ENCODE data around the gene POLRMT.
"Not testable (repeated sequence)": the region's sequence is repeated elsewhere in the genome, so short reads cannot be mapped to it uniquely, and the experiment has no call there.

The POLRMT gene

DNA sequence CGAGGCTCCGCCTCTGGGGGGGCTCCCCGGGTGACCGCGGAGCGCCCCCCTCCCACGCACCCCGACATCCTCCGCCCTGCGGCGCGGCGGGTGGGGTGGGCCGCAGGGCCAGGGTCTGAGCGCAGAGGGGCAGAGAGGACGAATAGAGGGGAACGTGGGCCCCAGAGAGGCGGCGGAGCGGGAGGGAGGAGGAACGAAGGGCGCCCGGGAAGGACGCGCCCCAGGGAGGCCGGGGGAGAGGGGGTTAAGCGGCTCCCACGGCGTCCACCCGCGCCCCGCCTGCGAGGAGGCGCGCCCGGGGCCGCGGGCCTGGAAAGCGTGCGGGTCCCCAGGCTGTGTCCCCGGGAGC, 42.6 kb downstream of the POLRMT start:
- DNase-seq, result no peak

DNA sequence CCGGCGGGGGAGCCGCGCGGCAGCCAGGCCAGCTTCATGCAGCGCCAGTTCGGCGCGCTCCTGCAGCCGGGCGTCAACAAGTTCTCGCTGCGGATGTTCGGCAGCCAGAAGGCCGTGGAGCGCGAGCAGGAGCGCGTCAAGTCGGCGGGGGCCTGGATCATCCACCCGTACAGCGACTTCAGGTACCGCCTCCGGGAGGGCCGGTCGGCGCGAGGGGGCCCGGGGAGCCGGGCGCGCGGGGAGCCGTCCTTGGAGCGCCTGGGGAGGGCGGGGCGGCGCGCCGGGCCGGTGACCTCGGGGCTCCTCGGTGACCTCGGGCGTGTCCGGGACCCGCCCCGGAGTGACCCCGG, 43.0 kb downstream of the POLRMT start:
- peak in 4 of 6 experiments; percentile 10 to 34 (median 22) for DNase-seq

DNA sequence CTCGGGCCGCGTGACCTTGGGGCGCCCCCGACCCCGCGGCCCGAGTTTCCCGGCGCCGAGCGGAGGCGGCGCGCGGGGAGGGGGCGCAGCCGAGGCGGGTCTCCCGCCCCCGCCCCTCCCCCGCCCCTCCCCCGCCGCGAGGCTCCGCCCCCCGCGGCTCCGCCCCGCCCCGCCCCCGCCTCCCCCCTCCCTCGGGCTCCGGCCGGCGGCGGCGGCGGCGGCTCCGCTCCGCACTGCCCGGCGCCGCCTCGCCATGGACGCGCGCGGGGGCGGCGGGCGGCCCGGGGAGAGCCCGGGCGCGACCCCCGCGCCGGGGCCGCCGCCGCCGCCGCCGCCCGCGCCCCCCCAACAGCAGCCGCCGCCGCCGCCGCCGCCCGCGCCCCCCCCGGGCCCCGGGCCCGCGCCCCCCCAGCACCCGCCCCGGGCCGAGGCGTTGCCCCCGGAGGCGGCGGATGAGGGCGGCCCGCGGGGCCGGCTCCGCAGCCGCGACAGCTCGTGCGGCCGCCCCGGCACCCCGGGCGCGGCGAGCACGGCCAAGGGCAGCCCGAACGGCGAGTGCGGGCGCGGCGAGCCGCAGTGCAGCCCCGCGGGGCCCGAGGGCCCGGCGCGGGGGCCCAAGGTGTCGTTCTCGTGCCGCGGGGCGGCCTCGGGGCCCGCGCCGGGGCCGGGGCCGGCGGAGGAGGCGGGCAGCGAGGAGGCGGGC, 43.5 kb downstream of the POLRMT start, which contains the start of gene HCN2:
TSS of gene HCN2 (plus strand) at position 189 of the 703 bp plus-strand sequence. CDS start at position 254, 65 bp downstream.
- DNase-seq, result no peak

DNA sequence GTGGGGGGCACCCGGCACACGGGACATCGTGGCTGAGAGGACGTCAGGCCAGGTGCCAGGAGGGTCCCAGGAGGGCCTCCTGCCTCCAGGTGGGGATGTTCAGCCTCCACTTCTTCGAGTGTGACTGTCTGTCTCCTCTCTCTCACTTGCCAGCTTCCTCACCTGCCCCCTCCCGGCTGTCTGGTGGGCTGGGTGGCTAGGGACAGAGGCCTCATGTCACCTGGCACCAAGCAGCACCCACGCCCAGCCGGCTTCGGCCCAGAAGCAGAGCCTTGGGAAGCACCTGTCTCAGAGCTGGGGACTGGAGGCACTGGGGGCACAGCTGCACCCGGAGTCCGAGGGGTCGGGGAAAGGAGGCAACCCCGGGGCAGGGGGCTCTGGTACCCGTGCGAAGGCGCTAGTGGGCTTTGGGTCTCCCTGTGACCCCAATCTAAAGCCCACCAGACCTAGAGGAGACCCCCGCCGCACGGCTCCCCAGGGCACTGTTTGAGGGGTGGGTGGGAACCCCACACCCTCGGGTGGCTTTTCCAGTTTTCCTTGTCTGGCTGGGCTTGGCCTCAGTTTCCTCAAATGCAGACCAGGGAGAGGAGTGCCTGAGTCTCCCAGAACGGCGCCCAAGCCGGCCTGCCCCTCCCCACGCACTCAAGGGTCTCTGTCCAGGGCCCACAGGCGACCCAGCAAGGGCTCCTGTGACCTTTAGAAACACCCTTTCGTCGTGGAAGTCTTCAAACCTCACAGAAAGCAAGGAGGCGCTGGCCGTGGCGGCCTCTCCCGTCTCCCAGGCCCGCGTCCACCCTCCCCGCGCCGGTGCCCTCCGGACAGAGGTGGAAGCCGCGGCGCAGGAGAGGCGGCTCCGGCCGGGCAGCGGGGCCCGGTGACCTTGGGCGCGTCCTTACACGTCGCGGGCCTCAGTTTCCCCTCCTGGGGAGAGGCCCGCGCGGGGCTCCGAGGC, 44.3 kb downstream of the POLRMT start:
- peak in 2 of 6 experiments; percentile 38 to 43 for DNase-seq

DNA sequence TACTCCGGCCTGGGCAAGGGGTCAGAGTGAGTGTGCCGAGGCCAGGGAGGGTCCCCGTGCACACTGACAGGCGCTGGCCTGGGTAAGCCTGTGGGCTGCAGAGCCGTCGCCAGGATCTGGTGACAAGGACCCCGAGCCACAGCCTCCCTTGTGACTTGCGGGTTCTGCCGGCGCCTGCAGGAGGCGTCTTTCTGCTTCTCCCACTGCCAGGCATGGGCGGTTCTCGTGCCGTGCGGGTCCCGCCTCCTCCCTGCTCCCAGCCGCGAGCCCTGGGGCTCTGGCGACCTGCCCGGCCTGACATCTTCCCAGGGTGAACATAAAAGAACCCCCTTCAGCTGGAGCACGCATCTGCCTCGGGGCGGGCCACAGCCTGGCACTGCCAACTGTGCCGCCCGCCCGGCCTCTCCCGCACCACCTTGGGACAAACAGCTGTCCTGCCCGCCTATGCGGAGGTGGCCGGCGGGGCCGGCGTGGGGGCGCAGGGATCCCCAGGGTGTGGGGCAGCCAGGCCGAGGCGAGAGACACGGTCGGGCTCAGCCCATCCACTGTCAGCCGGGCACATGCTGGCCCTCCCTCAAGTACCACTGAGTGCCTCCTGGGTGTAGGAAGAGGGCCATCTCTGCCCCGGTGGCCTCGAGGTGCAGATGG, 45.1 kb downstream of the POLRMT start:
- peak; percentile 21 to 65 (median 52) for DNase-seq

DNA sequence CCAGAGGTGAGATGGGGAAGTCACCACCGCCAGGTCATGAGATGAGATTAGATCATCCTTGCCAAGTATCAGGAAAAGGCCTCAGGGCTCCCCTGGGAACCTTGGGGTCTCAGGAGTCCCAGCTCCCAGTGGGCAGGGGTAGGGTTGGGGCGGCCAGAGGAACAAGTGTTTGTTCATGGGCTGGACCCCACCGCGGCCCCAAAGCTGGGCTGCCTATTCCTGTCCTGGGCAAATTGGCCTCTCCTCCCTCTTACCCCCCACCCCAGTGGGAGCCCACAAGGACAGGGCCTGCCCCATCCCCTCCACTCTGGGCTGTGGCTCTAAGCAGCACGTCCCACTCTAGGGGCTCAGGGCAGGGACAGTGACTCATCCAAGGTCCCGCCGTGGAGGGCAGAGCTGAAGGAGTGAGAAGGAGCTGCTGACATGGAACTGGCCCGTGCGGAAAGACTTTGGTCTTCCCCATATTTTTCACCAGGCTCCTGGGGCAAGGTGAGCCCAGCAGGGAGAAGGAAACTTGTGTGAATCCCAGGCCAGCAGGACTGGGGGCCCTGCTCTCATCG, 47.7 kb downstream of the POLRMT start:
- no peak for DNase-seq

DNA sequence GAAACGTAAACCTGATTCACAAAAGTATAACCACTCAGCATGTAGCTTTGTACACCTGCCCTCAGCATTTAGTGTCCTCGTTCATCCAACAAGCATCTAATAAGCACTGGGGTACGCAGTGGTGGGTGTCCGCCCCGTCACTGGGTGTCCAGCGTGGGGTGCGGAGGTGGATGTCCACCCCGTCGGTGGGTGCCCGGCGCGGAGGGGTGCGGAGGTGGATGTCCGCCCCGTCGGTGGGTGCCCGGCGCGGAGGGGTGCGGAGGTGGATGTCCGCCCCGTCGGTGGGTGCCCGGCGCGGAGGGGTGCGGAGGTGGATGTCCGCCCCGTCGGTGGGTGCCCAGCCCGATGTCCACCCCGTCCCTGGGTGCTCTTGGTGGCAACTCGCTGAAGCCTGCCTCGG, 48.2 kb downstream of the POLRMT start:
- DNase-seq, result not testable (repeated sequence)

DNA sequence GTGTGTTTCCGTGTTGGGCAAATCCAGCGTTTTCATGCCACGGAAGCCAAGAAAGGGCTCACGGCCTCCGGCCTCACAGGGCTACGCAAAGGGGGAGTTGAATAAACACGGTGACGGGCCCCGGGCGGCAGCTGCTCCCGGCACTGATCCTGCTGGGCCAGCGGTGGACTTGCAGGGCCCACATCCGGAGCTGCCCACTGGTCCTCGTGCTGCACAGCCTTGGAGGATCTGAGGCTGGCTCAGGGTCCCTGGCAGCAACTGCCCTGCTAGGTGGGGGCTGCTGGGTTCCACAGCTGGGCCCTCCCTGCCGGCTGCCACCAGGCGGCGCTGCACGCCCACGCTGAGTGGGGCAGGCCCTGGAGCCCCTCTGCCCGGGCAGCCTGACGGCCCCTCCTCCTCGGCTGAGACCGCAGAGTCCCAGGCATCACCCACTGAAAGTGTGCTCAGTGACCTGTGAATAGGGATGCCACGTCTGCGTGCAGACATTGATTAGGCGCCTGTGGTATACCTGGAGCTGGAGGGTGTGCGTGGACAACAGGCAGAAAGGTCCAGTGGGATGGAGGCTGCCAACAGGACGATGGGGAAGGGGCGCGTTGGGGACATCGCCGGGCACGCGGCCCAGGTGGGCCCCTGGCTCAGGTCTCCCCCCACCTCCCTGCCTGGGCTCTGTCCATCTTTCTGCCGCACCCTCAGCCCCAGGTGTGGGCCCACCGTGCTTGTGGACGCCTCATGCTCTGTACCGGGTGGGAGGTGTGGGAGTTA, 48.9 kb downstream of the POLRMT start:
- DNase-seq, result peak in 5 of 6 experiments; percentile 43 to 72 (median 57)

DNA sequence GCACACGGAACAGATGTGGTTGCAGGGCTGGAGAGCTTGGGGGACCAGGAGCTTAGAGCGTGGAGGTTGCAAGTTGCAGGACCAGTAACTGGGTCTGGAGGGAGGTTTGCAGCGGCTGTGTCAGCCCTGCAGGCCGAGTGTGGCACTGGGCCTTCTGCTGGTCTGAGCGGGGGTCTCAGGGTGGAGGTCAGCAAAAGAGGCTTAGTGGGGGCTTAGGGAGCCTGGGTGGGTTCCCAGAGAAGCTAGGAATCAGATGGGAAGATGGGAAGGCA, 49.4 kb downstream of the POLRMT start:
- no peak for DNase-seq

DNA sequence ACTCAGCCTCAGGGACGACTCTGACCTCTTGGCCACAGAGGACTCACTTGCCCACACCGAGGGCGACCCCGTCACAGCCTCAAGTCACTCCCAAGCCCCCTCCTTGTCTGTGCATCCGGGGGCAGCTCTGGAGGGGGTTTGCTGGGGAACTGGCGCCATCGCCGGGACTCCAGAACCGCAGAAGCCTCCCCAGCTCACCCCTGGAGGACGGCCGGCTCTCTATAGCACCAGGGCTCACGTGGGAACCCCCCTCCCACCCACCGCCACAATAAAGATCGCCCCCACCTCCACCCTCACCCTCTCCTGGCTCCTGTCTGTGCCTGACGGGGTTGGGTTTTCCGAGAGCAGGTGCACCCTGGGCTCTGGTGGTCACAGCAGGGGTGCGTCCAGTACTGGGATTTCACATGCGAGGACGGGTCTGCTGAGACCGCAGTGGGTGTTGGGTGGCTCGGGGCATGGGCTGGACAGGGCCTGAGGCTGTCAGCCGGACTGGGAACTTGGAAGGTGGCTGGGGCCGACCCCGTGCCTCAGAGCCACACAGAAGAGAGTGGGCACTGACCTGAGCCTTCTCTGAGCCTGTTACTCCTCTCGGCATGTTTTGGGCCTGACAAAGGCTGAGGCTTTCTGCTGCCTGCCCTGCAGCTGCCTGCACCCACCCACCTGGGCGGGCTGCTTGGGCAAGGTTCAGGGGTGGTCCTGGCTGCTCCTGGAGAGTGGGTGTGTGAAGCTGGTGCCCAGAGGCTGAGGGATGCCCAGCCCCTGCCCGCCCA, 50.0 kb downstream of the POLRMT start:
- DNase-seq, result no peak

DNA sequence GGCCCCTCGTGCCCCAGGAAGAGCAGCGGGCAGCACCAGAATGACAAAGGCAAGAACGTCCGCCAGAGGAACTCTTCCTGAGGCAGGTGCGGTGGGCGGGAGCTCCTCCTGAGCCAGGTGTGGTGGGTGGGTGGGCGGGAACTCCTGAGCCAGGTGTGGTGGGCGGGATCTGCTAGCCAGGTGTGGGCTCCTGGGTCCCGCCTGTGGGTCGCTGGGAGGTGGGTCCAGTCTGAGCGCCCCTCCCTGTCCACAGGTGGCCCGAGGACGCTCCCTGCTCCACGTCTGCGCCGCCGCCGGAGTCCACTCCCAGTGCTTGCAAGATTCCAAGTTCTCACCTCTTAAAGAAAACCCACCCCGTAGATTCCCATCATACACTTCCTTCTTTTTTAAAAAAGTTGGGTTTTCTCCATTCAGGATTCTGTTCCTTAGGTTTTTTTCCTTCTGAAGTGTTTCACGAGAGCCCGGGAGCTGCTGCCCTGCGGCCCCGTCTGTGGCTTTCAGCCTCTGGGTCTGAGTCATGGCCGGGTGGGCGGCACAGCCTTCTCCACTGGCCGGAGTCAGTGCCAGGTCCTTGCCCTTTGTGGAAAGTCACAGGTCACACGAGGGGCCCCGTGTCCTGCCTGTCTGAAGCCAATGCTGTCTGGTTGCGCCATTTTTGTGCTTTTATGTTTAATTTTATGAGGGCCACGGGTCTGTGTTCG, 50.7 kb downstream of the POLRMT start:
- no peak for DNase-seq

DNA sequence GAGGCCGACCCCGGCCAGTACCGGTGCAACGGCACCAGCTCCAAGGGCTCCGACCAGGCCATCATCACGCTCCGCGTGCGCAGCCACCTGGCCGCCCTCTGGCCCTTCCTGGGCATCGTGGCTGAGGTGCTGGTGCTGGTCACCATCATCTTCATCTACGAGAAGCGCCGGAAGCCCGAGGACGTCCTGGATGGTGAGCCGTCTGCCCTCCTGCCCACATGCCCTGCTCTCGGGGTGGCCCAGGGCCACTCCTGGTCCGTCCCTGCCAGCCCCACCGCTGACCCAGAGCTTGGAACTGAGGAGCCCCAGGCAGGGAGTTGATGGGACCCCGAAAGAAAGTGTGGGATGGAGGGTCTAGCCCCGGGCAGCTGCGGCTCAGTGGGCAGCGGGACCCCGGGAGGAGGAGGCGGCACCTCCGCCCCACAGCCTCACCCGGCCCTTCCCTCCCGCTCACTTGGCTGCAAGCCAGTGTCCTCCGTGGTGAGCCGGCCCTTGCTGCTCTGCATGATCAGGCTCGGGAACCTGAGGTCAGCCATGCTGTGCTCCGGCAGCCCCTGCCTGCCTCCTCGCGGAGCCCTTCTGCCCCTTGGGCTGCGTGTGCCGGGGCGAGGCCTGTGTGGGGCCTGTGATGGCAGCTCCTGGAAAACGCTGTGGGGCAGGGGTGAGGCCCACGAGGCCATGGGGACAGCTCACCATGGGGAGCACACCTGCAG, 51.8 kb downstream of the POLRMT start:
- DNase-seq, result no peak

DNA sequence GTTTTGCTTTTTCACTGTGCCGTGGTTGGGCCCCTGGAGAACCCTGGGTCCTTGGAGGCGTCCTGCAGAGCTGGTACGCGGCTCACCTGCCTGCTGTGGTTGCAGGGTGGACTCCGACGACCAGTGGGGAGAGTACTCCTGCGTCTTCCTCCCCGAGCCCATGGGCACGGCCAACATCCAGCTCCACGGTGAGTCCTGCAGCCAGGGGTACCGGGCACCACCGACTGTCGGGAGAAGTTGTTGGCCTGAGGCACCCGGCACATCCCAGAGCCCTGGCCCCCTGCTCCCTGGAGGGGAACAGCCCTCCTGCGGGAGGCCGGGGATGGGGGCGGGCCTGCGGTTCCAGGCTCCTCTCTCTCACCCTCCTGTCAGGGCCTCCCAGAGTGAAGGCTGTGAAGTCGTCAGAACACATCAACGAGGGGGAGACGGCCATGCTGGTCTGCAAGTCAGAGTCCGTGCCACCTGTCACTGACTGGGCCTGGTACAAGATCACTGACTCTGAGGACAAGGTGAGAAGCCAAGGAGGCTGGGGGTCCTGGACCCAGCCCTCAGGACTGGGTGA, 53.0 kb downstream of the POLRMT start:
- DNase-seq, result no peak

DNA sequence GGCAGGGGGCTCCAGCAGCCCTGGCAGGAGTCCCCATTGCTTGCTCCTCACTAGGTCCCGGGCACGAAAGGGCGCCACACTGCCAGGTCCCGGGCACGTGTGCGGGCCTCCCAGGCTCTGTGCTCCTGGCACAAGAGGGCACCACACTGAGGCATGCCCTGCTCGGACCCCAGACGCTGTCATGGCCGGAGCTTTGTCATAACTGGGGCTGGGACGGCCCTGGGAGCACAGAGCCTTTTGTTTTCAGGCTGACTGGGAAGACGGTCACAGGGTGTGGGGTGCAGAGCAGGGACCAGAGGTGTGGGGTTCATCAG, 53.5 kb downstream of the POLRMT start:
- no peak for DNase-seq

DNA sequence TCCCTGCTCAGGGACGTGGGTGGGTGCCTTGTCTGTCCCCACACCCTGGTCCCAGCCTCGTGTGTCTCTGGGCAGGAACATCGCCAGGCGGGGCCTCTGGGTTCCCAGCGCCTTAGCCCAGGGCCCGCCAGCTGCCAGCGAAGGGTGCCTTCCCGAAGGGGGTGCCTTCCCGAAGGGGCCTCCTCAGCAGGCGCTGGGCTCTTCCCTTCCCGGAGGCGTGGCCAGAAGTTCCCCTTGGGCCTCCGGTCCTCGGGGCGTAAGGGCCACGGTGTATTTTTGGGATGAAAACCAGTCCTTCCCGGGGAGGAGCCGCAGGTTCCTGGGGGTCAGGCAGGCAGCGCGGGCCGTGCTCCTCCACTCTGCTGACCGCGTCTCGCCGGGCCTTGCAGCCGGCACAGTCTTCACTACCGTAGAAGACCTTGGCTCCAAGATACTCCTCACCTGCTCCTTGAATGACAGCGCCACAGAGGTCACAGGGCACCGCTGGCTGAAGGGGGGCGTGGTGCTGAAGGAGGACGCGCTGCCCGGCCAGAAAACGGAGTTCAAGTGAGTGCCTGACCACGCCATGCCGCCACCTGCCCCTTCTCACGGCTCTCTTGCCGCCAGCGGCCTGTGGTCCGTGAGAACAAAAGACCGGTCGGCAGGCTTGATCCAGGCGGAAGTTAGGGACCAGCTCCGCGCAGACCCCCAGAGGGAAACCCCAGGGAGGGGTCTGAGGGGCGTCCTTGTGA, 54.1 kb downstream of the POLRMT start:
- no peak for DNase-seq

DNA sequence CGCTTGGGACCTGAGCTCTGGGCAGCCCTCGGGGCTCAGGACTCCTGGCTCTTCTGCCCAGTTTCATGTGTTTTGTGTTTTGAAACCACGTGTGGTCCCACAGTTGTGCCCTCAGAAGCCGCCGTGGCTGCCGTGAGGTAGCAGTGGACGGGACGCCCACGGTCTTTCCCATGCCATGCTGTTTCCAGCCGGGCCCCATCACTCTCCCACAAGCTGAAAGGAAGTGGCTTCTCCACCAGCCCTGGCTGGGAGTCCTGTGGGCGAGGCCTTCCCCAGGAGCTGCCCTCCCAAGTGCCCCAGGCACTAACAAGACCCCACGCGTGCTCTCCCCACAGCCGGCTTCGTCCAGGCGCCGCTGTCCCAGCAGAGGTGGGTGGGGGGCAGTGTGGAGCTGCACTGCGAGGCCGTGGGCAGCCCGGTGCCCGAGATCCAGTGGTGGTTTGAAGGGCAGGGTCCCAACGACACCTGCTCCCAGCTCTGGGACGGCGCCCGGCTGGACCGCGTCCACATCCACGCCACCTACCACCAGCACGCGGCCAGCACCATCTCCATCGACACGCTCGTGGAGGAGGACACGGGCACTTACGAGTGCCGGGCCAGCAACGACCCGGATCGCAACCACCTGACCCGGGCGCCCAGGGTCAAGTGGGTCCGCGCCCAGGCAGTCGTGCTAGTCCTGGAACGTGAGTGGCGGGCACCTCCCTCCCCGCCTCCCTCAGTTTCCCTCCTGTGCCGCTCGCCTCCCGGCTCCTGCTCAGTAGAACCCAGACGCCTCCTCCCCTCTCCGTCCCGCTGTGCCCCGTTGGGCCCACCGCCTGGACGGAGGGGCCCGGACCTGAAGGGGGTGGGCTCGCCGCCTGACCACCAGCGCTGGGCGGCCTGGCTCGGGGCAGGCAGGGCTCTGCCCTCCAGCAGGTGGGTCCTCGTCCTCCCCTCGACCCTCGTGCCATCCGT, 55.6 kb downstream of the POLRMT start:
- no peak for DNase-seq

DNA sequence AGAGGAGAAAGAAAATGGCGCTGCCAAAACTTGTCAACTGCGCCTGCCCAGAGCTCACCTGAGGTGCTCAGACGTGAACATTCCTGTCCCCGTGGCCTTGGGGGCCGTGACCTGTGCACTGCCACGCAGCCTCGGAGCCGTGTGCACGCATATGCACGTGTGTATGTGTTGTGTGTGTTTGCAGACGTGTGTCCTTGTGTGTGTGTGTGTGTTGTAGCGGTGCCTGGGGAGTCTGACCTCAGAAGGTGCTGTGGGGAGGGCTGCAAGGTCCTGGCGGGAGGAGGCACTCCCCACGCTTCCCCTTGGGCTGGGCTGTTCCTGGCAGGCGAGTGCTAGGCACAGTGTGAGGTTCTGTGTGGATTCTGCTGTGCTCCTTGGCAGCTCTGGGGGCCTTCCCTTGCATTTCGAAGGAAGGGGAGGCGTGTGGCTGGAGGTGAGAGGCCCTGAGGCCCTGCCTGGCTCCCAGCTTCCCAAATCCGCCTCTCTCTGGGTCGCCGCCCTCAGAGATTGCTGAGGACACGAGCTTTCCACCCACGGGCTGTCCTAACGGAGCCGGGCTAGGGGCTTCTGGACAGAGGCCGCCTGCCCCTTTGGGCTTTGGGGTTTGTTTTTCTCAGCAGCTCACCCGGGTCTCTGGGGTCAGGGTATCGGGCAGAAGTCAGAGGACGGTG, 56.4 kb downstream of the POLRMT start:
- no peak for DNase-seq
